ENCODE data around the gene NR3C2.

DNA sequence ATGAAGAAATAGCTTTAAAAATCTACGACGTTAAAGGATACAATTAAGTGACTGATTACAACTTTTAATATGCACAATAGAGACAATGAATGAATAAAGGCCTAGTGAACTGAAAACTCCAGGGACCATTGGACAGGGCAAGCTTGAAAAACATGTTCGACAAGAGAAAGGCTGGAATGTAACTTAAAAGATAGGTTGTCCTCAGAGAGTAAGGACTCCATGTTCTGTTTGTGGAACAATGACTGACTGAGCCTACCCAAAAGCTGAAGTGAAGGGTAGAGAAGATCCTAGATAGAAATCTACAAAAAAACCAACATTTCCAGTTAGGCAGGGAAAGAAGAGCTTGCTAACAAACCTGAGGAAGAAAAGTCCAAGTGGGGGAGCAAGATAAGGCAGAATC is 173.4 kb downstream of the NR3C2 start:
- TF ChIP-seq, protein P1, sequence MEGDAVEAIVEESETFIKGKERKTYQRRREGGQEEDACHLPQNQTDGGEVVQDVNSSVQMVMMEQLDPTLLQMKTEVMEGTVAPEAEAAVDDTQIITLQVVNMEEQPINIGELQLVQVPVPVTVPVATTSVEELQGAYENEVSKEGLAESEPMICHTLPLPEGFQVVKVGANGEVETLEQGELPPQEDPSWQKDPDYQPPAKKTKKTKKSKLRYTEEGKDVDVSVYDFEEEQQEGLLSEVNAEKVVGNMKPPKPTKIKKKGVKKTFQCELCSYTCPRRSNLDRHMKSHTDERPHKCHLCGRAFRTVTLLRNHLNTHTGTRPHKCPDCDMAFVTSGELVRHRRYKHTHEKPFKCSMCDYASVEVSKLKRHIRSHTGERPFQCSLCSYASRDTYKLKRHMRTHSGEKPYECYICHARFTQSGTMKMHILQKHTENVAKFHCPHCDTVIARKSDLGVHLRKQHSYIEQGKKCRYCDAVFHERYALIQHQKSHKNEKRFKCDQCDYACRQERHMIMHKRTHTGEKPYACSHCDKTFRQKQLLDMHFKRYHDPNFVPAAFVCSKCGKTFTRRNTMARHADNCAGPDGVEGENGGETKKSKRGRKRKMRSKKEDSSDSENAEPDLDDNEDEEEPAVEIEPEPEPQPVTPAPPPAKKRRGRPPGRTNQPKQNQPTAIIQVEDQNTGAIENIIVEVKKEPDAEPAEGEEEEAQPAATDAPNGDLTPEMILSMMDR (conservative IDR thresholded peaks at IDR 0.05), result no peak
- TF ChIP-seq EZH2 (IDR thresholded peaks at IDR 0.05; ENCODE audit: low read depth), result no peak

Measured in PC-9 (cell line).